H7 (cell line): ENCODE measurements around the gene IL17RB. TPM values are rescaled to one million over a fixed set of nuclear protein-coding genes. Genes with fewer than 3 reads are reported as not detected.

Experiments
- DNase-seq: peaks from one replicate; pipeline ENCODE4 v3.0.0; 2012
- H3K27me3 ChIP-seq: 2 replicates; pipeline ENCODE4 v1.6.0; 2011; ENCODE audit warnings: mild to moderate bottlenecking, low read length; ENCODE audit not compliant: control insufficient read depth, insufficient read depth
- H3K36me3 ChIP-seq: replicated peaks from 2 replicates; pipeline ENCODE4 v1.5.1; 2011; ENCODE audit warnings: low read length; ENCODE audit not compliant: control insufficient read depth, insufficient read depth
- H3K4me3 ChIP-seq: 2 replicates; pipeline ENCODE4 v1.5.1; 2011; ENCODE audit warnings: low read depth, mild to moderate bottlenecking, control low read depth, low read length, moderate library complexity; ENCODE audit not compliant: insufficient read depth
- total RNA-seq: library from RNA; depleted of rRNA; stranded (reverse); fragments of >200 nt; shearing (Covaris generic); gene quantifications from 2 replicates; pipeline ENCODE4 v1.2.3, GENCODE V29; 2014; rRNA removed

Gene IL17RB
- 7.2 and 8.9 TPM in 2 replicates for total RNA-seq

- H3K36me3 ChIP-seq: no peaks in the 10 kb centered on the region
- DNase-seq: peak; percentile 93
Measured at GRCh38 chr3:53846134-53846850, at the start of gene IL17RB, which contains the start of gene CHDH. Gene IL17RB, plus strand, starts transcription at chr3:53846568. Its CDS starts 21 bp downstream, at chr3:53846589. Gene CHDH, minus strand, starts transcription at chr3:53846419. Its CDS starts 22,411 bp downstream, at chr3:53824008.

GRCh38 chr3:53798144-53798543 is 48.2 kb upstream of the IL17RB start:
- no peak for DNase-seq
- no peak overlapping the region for H3K4me3 ChIP-seq
- H3K27me3 ChIP-seq: no peaks in the 10 kb centered on the region

More at GRCh38 chr3:53846134-53846850, at the start of gene IL17RB, which contains the start of gene CHDH:
- H3K27me3 ChIP-seq: peaks cover 10% of the 10 kb centered on the region
- H3K4me3 ChIP-seq: peak within 1 kb of the TSS; percentile 67

DNA sequence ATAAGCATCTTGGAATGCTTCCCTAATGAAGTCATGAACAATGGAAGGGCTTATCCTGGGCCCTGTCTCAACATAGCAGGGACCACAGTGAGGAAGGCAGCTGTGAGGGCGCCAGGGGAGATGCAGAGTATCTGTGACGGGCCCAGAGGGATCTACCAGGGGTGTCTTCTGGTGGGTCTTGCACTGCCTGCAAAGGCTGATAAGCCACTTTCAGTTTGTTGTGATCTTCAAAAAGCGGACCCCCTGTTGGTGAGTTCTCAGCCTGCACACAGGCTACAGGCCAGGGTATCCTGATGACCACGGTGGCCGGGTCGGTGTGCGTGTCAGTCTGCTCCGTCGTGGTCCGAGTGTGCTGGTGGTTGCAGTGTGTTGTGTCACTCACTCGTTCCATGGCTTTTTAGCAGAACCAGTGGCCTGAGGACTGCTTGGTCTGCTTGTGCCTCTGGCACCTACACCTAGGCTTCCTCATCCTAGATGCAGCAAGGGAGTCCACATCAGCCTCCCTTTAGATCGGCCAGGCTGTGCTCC is 47.0 kb upstream of the IL17RB start:
- Histone ChIP-seq H3K36me3 (no peaks in the 10 kb centered on the region), H3K27me3 (no peaks in the 10 kb centered on the region), H3K4me3 (no peak overlapping the region)
- no peak for DNase-seq

More at GRCh38 chr3:53798144-53798543, 48.2 kb upstream of the IL17RB start:
- H3K36me3 ChIP-seq: no peaks in the 10 kb centered on the region

- Histone ChIP-seq H3K27me3 (no peaks in the 10 kb centered on the region; the same call in 1 of the 2 replicates), H3K36me3 (no peaks in the 10 kb centered on the region)
- DNase-seq: no peak
Measured at GRCh38 chr3:53800041-53800906, 46.1 kb upstream of the IL17RB start.

GRCh38 chr3:53801319-53801718 is 45.0 kb upstream of the IL17RB start:
- no peaks in the 10 kb centered on the region; the same call in 1 of the 2 replicates for H3K27me3 ChIP-seq
- H3K4me3 ChIP-seq: no peak overlapping the region
- no peak for DNase-seq
- H3K36me3 ChIP-seq: no peaks in the 10 kb centered on the region

More at GRCh38 chr3:53800041-53800906, 46.1 kb upstream of the IL17RB start:
- no peak overlapping the region for H3K4me3 ChIP-seq

GRCh38 chr3:53802256-53802880 is 44.0 kb upstream of the IL17RB start:
- DNase-seq: no peak
- no peak overlapping the region for H3K4me3 ChIP-seq
- no peaks in the 10 kb centered on the region; the same call in 1 of the 2 replicates for H3K27me3 ChIP-seq
- H3K36me3 ChIP-seq: no peaks in the 10 kb centered on the region

- Histone ChIP-seq H3K4me3 (no peak overlapping the region), H3K36me3 (no peaks in the 10 kb centered on the region), H3K27me3 (no peaks in the 10 kb centered on the region; the same call in 1 of the 2 replicates)
- DNase-seq: peak; percentile 72
Measured at GRCh38 chr3:53803124-53803815, 43.1 kb upstream of the IL17RB start.

DNA sequence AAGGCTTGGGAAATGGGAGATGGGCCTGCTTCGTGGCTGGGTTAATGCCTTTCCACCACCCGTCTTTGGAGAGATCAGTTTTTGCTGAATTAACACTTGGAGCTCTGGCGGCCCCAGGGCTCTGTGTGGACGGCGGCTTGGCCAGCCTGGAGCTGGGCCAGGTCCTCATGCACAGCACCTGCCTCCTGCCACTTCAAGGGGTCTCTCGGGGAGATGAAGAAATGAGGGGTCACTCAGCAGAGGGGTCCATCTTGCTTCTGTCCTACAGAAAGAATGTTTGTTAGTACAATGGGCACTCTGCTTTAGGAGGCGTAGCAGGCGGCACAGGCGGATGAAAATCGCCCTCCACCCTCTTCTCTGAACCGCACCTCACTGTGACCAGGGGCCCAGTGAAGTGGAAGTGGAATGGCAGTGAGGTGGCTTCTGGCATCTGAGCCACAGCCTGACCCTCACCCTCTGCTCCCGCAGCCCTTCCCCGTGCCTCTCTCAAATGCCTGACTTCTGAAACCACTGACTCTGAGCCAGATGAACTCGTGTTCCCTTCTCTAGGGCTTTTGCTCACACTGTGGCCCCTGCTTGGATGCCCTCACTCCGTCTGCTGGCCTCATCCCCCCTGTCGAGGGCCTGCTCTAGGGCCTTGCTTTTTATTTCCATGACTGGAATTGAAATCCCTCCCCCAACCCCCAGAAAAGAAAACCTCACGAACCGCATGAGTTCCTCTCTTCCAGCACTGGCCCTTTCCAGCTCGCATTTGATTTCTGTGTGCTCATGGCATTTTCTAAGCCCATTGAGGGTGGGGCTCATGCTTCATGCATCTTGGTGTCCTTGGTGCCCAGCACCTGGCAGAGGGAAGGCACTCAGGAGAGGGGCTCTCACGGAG is 42.3 kb upstream of the IL17RB start:
- no peak for DNase-seq
- Histone ChIP-seq H3K27me3 (no peaks in the 10 kb centered on the region; the same call in 1 of the 2 replicates), H3K36me3 (no peaks in the 10 kb centered on the region), H3K4me3 (no peak overlapping the region)

DNA sequence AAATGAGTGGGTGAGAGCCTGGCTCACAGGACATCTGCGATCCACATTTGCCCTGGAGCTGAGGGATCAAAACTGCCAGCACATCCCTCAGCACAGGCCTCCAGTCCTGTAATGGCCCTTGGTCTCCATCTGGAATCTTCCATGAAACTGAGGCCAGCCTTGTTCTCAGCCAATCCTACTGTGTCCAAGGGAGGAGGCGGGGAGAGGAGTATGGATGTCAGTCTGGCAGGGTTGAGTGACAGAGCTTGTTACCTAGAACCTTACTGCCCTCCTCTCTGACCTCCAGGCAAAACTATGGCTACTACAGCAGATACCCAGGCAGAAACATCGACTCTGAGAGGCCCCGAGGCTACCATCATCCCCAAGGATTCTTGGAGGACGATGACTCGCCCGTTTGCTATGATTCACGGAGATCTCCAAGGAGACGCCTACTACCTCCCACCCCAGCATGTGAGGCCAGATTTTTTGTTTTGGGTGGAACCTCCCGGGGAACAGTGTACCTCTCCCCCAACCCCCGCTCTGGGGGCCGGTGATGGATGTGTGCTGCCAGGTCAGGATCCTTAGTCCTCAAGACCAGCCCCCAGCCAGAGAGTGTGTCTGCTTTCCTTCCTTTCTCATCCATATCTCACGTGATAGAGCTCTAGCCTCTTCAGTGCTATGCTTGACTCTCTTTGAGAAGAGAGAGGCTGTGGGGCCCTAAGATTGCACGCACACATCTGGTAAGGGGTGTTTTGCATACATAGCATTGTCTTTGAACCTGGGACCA is 41.5 kb upstream of the IL17RB start:
- Histone ChIP-seq H3K4me3 (no peak overlapping the region), H3K27me3 (no peaks in the 10 kb centered on the region; the same call in 1 of the 2 replicates), H3K36me3 (no peaks in the 10 kb centered on the region)
- no peak for DNase-seq

DNA sequence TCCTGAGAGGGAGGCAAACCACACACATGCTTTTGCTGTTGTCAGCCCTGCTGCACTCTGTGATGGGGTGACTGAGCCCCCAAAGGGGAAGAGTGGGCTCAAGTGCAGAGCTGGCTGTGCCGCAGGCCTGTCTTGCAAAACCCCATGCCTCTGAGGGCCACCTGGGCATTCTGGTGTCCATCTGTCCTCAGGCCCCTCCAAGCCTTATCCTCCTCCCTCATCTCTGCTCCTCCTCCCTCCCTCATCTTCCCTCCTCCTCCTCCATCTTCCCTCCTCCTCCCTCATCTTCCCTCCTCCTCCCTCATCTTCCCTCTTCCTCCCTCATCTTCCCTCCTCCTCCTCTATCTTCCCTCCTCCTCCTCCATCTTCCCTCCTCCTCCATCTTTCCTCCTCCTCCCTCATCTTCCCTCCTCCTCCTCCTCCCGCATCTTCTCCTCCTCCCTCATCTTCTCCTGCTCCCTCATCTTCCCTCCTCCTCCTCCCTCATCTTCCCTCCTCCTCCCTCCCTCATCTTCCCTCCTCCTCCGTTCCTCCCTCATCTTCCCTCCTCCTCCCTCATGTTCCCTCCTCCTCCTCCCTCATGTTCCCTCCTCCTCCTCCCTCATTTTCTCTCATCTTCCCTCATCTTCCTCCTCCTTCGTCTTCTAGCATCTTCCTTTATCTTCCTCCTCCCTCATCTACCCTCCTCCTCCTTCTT is 40.8 kb upstream of the IL17RB start:
- DNase-seq: no peak
- no peaks in the 10 kb centered on the region; the same call in 1 of the 2 replicates for H3K27me3 ChIP-seq
- H3K4me3 ChIP-seq: no peak overlapping the region
- H3K36me3 ChIP-seq: no peaks in the 10 kb centered on the region

- no peak for DNase-seq
Measured at GRCh38 chr3:53806182-53807116, 39.9 kb upstream of the IL17RB start.

More at GRCh38 chr3:53806182-53807116, 39.9 kb upstream of the IL17RB start:
- Histone ChIP-seq H3K36me3 (no peaks in the 10 kb centered on the region), H3K27me3 (no peaks in the 10 kb centered on the region; the same call in 1 of the 2 replicates), H3K4me3 (no peak overlapping the region)
